Measurements from ENCODE around the gene ZNF609.

DNA sequence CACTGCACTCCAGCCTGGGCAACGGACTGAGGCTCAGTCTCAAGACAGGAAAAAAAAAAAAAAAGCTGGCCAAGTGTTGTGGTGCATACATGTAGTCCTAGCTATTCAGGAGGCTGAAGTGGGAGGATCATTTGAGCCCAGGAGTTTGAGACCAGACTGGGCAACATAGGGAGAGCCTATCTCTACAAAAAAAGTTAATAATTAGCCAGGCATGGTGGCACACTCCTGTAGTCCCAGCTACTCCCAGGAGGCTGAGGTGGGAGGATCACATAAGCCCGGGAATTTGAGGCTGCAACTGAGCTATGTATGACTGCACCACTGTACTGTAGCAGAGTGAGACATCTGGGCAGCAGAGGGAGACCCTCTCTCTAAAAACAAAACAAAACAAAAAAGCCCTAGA lies 256.1 kb downstream of the ZNF609 start:
- TF ChIP-seq POLR2AphosphoS5 (IDR thresholded peaks at IDR 0.05; ENCODE audit: low read depth, low read length) (no peak), POLR2A (IDR thresholded peaks at IDR 0.05; ENCODE audit: low read depth, low read length) (no peak), PAX5 (IDR thresholded peaks at IDR 0.05; ENCODE audit: insufficient read depth, low read length, severe bottlenecking) (no peak), SPI1 (IDR thresholded peaks at IDR 0.05; ENCODE audit: low read depth, low read length) (no peak)
